H9 (cell line): ENCODE results near the gene SPTBN1. TPM values are rescaled to one million over a fixed set of nuclear protein-coding genes. Genes with fewer than 3 reads are reported as not detected.

Experiments used
- DNase-seq: peaks from one replicate; pipeline ENCODE4 v3.0.0-alpha.2; 2017
- H2AFZ ChIP-seq: one replicate; pipeline ENCODE4 v1.6.1; 2013; ENCODE audit warnings: mild to moderate bottlenecking, low read length, control low read depth, moderate library complexity
- H2AK5ac ChIP-seq: 2 replicates; pipeline ENCODE4 v1.6.1; 2013; ENCODE audit warnings: low read length, control low read depth, mixed read lengths; ENCODE audit not compliant: insufficient read length
- H2BK120ac ChIP-seq: one replicate; pipeline ENCODE4 v1.6.1; 2013; ENCODE audit warnings: low read depth, mild to moderate bottlenecking, low read length, control low read depth, inconsistent platforms; ENCODE audit not compliant: poor library complexity, severe bottlenecking
- H2BK12ac ChIP-seq: 2 replicates; pipeline ENCODE4 v1.6.1; 2013; ENCODE audit warnings: low read length, control low read depth, mixed read lengths, low read depth; ENCODE audit not compliant: insufficient read length
- H2BK15ac ChIP-seq: 2 replicates; pipeline ENCODE4 v1.6.1; 2013; ENCODE audit warnings: low read depth, low read length, control low read depth
- H2BK20ac ChIP-seq: one replicate; pipeline ENCODE4 v1.6.1; 2013; ENCODE audit warnings: low read depth, mild to moderate bottlenecking, low read length, control low read depth, inconsistent platforms; ENCODE audit not compliant: poor library complexity, severe bottlenecking
- H2BK5ac ChIP-seq: 2 replicates; pipeline ENCODE4 v1.6.1; 2013; ENCODE audit warnings: low read length, control low read depth, mixed read lengths; ENCODE audit not compliant: insufficient read length
- H3K14ac ChIP-seq: 2 replicates; pipeline ENCODE4 v1.6.1; 2013; ENCODE audit warnings: low read length, control low read depth; ENCODE audit not compliant: insufficient read depth
- H3K18ac ChIP-seq: 2 replicates; pipeline ENCODE4 v1.6.1; 2013; ENCODE audit warnings: low read depth, mild to moderate bottlenecking, mixed read lengths, low read length, control low read depth; ENCODE audit not compliant: insufficient read length
- H3K23ac ChIP-seq: 2 replicates; pipeline ENCODE4 v1.6.1; 2013; ENCODE audit warnings: low read length, control low read depth, mixed read lengths, low read depth; ENCODE audit not compliant: insufficient read length
- H3K23me2 ChIP-seq: 2 replicates; pipeline ENCODE4 v1.6.1; 2013; ENCODE audit warnings: low read depth, mild to moderate bottlenecking, mixed read lengths, low read length, control low read depth; ENCODE audit not compliant: insufficient read length, poor library complexity, severe bottlenecking
- H3K27ac ChIP-seq: 2 replicates; pipeline ENCODE4 v1.5.1; 2013; ENCODE audit warnings: low read length, control low read depth, mixed read lengths, low read depth; ENCODE audit not compliant: insufficient read length
- H3K27me3 ChIP-seq: 2 replicates; pipeline ENCODE4 v1.6.1; 2013; ENCODE audit warnings: low read length, control low read depth, inconsistent platforms; ENCODE audit not compliant: insufficient read depth
- H3K4ac ChIP-seq: 2 replicates; pipeline ENCODE4 v1.6.1; 2013; ENCODE audit warnings: low read depth, mild to moderate bottlenecking, control low read depth, inconsistent platforms, low read length, moderate library complexity
- H3K4me1 ChIP-seq: 2 replicates; pipeline ENCODE4 v1.6.1; 2013; ENCODE audit warnings: low read length, control low read depth, inconsistent platforms; ENCODE audit not compliant: insufficient read depth
- H3K4me2 ChIP-seq: 2 replicates; pipeline ENCODE4 v1.6.1; 2013; ENCODE audit warnings: low read length, control low read depth, mixed read lengths; ENCODE audit not compliant: insufficient read length, insufficient read depth
- H3K56ac ChIP-seq: 2 replicates; pipeline ENCODE4 v1.6.1; 2013; ENCODE audit warnings: low read depth, mild to moderate bottlenecking, mixed read lengths, low read length, control low read depth; ENCODE audit not compliant: insufficient read length
- H3K79me1 ChIP-seq: 2 replicates; pipeline ENCODE4 v1.6.1; 2013; ENCODE audit warnings: low read depth, mild to moderate bottlenecking, moderate library complexity, low read length, control low read depth, inconsistent platforms; ENCODE audit not compliant: insufficient read depth, poor library complexity, severe bottlenecking
- H3K79me2 ChIP-seq: 2 replicates; pipeline ENCODE4 v1.6.1; 2013; ENCODE audit warnings: low read length, control low read depth, inconsistent platforms; ENCODE audit not compliant: insufficient read depth
- H3K9ac ChIP-seq: 2 replicates; pipeline ENCODE4 v1.6.1; 2013; ENCODE audit warnings: low read length, control low read depth, mixed read lengths; ENCODE audit not compliant: insufficient read length; ENCODE audit errors: extremely low read depth
- H3K9me3 ChIP-seq: one replicate; pipeline ENCODE4 v1.6.1; 2013; ENCODE audit warnings: low read depth, low read length, inconsistent platforms; ENCODE audit not compliant: control insufficient read depth
- H3T11ph ChIP-seq: one replicate; pipeline ENCODE4 v1.6.1; 2013; ENCODE audit warnings: mild to moderate bottlenecking, low read length, control low read depth, inconsistent platforms
- H4K20me1 ChIP-seq: one replicate; pipeline ENCODE4 v1.6.1; 2013; ENCODE audit not compliant: control insufficient read depth, insufficient read length, insufficient read depth
- H4K5ac ChIP-seq: 2 replicates; pipeline ENCODE4 v1.6.1; 2013; ENCODE audit warnings: low read depth, mild to moderate bottlenecking, mixed read lengths, low read length, control low read depth; ENCODE audit not compliant: insufficient read length
- H4K8ac ChIP-seq: replicated peaks from 2 replicates; pipeline ENCODE4 v1.6.1; 2013; ENCODE audit warnings: low read length, control low read depth, mixed read lengths, low read depth; ENCODE audit not compliant: insufficient read length
- H4K91ac ChIP-seq: 2 replicates; pipeline ENCODE4 v1.6.1; 2013; ENCODE audit warnings: low read depth, mild to moderate bottlenecking, moderate library complexity, mixed read lengths, low read length, control low read depth; ENCODE audit not compliant: insufficient read length
- H3K27ac Mint-ChIP-seq, 3 experiments: 2 replicates in 2 of 3; 3 replicates in 1 of 3; pipeline ENCODE4 v1.8.0; 2020 to 2021; ENCODE audit warnings: mixed read lengths in 3 of 3, mild to moderate bottlenecking in 1 of 3, moderate library complexity in 1 of 3
- H3K27me3 Mint-ChIP-seq: 2 replicates; pipeline ENCODE4 v1.8.0; 2021; ENCODE audit warnings: low read depth, mild to moderate bottlenecking, moderate library complexity, mixed read lengths
- H3K36me3 Mint-ChIP-seq, 3 experiments: 2 replicates in 2 of 3; 3 replicates in 1 of 3; pipeline ENCODE4 v1.8.0; 2020 to 2021; ENCODE audit warnings: low read depth in 3 of 3, mixed read lengths in 3 of 3; ENCODE audit not compliant: insufficient read depth in 1 of 3
- H3K4me1 Mint-ChIP-seq, 2 experiments: 2 replicates each; pipeline ENCODE4 v1.8.0; 2020; ENCODE audit warnings: mixed read lengths in 2 of 2
- H3K4me3 Mint-ChIP-seq, 2 experiments: 2 replicates in 1 of 2; 3 replicates in 1 of 2; pipeline ENCODE4 v1.8.0; 2020 to 2021; ENCODE audit warnings: mild to moderate bottlenecking in 2 of 2, mixed read lengths in 2 of 2, moderate library complexity in 1 of 2
- H3K9me3 Mint-ChIP-seq, 2 experiments: 2 replicates in 1 of 2; 3 replicates in 1 of 2; pipeline ENCODE4 v1.8.0; 2020; ENCODE audit warnings: mild to moderate bottlenecking in 2 of 2, mixed read lengths in 2 of 2, moderate library complexity in 1 of 2
- WGBS: extraction: QIAGEN DNeasy Blood & Tissue Kit; methylation state at CpG from one replicate; pipeline ENCODE4 v1.1.7; 2013; ENCODE audit warnings: missing lambda C conversion rate, low lambda C conversion rate, mixed read lengths; ENCODE audit not compliant: insufficient read length; ENCODE audit errors: extremely low coverage; 5-methylcytosine and 5-hydroxymethylcytosine counted together
- total RNA-seq: library from RNA; stranded (reverse); gene quantifications from 2 replicates; pipeline ENCODE4 v1.2.1, GENCODE V29; 2021
- TF ChIP-seq, protein P1 (sequence below): fragments of 200-600 bp; sonication (generic); conservative IDR thresholded peaks from 3 replicates; pipeline ENCODE4 v1.8.0; 2021; ENCODE audit warnings: antibody characterized with exemption, mild to moderate bottlenecking

SPTBN1 gene
- total RNA-seq, 1 experiment from 2014 or later: 164 TPM

DNA sequence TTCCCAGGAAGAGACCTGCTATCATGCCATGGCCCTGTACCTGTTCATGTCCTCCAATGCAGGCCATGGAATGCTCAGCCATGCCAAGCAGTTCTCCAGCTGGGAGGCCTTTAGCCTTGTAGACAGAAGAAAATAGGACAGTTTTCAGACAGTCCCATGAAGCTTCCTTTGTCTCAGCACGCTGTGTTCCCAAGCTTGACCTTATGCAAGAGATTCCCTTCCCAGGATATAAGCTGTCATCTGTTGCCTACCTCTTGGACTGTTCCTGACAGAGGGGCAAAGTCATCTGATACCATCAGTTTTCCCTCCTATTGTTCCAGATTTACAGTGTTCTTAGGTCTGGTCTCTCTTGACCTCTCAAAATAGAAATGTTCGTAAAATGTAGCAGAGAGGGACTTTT is 170.8 kb downstream of the SPTBN1 start:
- H3K56ac ChIP-seq: no peak overlapping the region
- H3K27me3 ChIP-seq: no peaks in the 10 kb centered on the region
- no peak overlapping the region for H3K4me3 Mint-ChIP-seq
- no peak overlapping the region for H2BK15ac ChIP-seq
- H3T11ph ChIP-seq: no peak overlapping the region
- H3K4me1 Mint-ChIP-seq: no peaks in the 10 kb centered on the region
- H2BK12ac ChIP-seq: no peak overlapping the region
- H2AFZ ChIP-seq: no peak overlapping the region
- no peak overlapping the region for H2BK20ac ChIP-seq
- no peak overlapping the region for H2BK5ac ChIP-seq
- H3K18ac ChIP-seq: no peak overlapping the region
- H3K27ac ChIP-seq: no peak overlapping the region
- no peaks in the 10 kb centered on the region for H3K27me3 Mint-ChIP-seq
- no peaks in the 10 kb centered on the region for H3K9me3 Mint-ChIP-seq
- H3K4me1 ChIP-seq: no peaks in the 10 kb centered on the region
- H4K8ac ChIP-seq: no peak overlapping the region
- H3K79me2 ChIP-seq: no peaks in the 10 kb centered on the region; the same call in 1 of the 2 replicates
- no peak overlapping the region for H3K4me2 ChIP-seq
- no peaks in the 10 kb centered on the region for H3K79me1 ChIP-seq
- H3K23me2 ChIP-seq: no peaks in the 10 kb centered on the region
- TF ChIP-seq, protein P1, sequence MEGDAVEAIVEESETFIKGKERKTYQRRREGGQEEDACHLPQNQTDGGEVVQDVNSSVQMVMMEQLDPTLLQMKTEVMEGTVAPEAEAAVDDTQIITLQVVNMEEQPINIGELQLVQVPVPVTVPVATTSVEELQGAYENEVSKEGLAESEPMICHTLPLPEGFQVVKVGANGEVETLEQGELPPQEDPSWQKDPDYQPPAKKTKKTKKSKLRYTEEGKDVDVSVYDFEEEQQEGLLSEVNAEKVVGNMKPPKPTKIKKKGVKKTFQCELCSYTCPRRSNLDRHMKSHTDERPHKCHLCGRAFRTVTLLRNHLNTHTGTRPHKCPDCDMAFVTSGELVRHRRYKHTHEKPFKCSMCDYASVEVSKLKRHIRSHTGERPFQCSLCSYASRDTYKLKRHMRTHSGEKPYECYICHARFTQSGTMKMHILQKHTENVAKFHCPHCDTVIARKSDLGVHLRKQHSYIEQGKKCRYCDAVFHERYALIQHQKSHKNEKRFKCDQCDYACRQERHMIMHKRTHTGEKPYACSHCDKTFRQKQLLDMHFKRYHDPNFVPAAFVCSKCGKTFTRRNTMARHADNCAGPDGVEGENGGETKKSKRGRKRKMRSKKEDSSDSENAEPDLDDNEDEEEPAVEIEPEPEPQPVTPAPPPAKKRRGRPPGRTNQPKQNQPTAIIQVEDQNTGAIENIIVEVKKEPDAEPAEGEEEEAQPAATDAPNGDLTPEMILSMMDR: no peak
- H3K36me3 Mint-ChIP-seq: peaks cover 67 to 94% (median 93%) of the 10 kb centered on the region in 3 experiments
- H2AK5ac ChIP-seq: no peak overlapping the region
- no peak overlapping the region for H3K27ac Mint-ChIP-seq
- no peaks in the 10 kb centered on the region for H3K9me3 ChIP-seq
- H4K5ac ChIP-seq: no peak overlapping the region
- no CpG with 5 or more reads among the region's 2 CpGs for WGBS
- no peak overlapping the region for H3K14ac ChIP-seq
- no peak for DNase-seq
- no peak overlapping the region for H3K23ac ChIP-seq
- no peak overlapping the region for H2BK120ac ChIP-seq
- H4K20me1 ChIP-seq: peaks cover 2% of the 10 kb centered on the region
- no peak overlapping the region for H3K9ac ChIP-seq
- H3K4ac ChIP-seq: no peak overlapping the region
- no peak overlapping the region for H4K91ac ChIP-seq
